ENCODE data around the gene SIRT4.
"Not testable (repeated sequence)": the region's sequence is repeated elsewhere in the genome, so short reads cannot be mapped to it uniquely, and the experiment has no call there.

Gene SIRT4

DNA sequence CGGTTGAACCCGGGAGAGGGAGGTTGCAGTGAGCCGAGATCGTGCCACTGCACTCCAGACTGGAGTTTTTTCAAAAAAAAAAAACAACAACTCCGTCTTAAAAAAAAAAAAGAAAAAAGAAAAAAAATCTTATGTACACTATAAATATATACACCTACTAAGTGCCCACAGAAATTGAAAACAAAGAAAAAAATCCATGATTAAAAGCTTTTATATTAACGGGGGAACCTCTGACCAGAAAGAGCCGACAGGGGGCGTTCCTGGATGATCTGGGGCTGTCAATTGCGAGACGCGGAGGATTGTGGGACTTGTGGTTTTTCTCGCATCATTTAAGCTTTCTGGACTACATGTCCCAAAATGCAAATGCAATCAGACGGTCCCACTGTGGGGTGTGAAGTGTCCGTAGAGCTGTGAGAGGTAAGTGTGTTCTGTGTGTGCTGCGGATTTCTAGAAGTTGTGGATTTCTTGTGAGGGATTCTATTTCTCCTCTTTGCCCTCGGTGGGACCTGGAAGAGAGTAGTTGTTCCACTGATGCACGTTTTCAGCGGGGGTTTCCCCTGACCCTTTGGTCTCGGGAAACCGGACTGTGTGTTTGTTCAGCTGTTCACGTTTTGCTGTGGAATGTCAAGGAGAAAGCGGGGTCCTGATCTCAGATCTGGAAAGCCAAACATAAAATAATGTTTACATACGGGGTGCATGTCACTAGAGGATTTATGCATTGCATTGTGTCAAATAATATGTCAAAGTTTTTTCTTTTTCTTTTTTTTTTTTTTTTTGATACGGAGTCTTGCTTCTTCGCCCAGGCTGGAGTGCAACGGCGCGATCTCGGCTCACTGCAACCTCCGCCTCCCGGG is at the start of gene SIRT4:
TSS of gene SIRT4 (plus strand) at position 360 of the 854 bp plus-strand sequence. CDS start 1,241 bp downstream, outside the sequence.
- FAIRE-seq, result peak; percentile 94

GRCh38 chr12:120253313-120253712 is 48.8 kb upstream of the SIRT4 start:
- FAIRE-seq, result not testable (repeated sequence)

- no peak for FAIRE-seq
Measured at GRCh38 chr12:120254809-120255208, 47.3 kb upstream of the SIRT4 start.

DNA sequence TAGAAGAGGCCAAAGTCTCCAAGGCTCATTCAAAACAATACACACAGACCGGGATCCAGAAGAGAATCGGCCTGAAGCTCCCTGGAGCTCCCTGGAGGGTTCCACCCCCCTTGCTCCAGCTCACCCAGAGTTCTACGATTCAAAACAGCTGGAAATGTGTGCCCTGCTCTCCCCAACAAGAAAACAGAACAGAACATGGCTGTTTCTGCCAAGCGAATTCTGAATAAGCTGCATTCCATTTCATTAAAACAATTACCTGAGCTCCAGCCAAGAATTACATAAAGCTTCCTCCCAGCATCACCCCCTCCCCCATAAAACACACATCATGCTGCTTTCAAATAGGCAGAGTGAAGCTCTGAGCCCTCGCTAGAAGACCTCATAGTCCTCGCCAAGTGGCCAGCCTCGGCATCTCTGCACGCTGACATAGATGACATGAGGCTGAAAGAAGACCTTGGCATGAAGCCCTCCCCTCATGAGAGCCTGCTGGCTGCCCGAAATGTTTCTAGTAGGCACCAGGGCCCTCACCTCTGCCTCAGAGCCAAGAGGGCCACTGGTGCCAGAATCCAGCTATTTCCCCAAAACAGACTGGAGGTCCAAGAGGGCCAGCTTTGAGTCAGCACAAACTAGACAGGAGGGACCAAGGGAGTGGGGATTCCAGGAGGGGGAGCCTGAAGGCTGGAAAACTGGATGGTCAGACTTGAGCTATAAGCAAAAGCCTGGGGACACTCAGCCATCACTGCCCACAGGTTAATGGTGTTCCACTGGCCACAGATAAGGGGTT is 44.9 kb upstream of the SIRT4 start:
- FAIRE-seq, result no peak

DNA sequence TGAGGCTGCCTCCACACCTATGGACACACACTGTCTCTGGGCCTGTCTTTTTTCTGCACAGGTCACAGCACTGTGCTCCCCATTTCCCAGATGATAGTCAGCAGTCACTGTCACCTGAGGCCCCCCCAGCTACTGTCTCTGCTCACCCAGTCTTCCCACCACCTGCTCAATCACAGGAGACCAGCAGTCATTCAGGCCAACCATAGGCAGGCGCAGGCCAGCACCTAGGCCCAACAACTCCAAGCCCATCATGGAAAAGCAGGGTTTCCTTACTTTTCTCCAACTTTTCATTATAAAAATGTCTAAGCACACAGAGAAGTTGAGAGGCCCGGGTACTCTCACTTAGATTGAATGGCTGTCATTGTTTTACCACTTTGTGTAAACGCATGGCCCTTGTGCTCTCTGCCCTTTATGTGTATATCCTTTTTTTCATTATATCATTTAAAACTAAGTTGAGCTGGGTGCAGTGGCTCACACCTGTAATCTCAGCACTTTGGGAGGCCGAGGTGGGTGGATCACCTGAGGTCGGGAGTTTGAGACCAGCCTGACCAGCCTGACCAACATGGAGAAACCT is 43.7 kb upstream of the SIRT4 start:
- no peak for FAIRE-seq

DNA sequence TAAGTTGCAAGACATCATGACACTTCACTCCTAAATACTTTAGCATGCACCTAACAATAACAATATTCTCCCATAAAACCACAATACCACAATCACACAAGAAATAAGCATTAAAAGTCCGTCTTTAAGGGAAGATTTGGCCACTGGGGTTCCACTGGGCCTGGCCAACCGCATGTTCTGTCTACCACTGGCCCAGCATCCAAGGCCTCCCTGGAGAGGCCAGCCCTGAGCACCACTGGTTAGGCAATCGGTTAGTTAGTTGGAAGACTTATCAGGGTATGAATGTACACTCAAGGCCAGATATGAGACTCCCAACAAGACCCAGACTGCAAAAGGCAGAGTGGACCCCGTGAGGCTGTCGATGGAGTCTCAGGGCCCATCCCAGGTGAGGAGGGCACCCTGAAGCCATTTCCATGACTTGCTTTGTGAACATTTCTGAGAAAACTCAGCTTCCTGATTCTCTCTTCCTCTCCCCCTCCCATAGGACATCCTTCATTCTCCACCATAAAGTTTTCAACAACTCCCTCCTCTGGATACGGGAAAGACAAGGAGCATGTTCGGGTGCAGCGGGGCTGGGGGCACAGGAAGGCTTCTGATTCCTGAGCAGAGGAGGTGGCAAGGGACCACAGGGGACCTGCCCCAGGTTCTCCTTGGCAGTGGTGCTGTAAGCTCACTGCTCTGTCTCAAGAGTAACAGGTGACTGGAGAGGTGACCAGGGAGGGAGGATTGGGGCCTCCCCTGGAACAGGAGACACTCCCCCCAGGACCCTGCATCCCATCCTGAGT is 42.5 kb upstream of the SIRT4 start:
- FAIRE-seq, result no peak

GRCh38 chr12:120260607-120261006 is 41.5 kb upstream of the SIRT4 start:
- no peak for FAIRE-seq

DNA sequence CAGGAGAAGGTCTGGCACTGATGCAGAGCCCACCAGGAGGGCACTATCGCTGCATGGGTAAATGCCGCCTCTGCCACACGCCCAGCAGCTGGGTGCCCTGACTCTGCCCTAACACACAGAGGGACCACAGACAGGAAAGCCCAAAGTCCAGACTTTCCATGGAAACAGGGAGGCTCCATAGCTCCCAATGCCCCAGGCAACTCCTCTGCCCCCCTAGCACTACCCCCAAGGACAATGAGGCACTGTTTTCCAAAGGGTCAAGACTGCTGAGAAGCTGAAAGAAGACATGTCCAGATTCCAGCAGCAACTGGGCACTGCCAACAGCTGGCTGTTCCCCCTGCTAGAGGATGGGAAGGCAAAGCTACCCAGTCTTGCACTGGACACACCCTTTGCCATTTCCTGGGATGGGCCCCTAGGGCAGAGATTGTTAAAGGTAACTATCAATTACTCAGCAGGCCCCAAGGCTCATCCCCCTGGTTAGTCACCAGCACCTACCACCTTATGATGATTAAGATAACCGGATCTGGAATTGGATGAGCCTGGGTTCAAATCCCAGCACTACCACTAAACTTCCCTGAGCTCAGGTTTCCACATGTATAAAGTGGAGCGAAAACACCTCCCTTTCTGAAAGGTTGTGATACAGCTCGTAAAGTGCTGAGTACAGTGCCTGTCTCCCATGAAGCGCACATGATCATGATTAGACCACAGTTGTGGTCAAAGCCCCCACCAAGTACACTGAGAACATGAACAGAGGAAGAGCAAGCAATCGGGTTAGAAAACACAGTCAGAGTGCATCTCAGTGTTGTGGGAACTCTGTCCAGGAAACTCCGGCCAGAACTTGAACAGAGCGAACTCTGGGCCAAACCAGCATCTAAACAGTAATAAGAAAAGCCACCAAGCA is 39.9 kb upstream of the SIRT4 start:
- FAIRE-seq, result no peak

DNA sequence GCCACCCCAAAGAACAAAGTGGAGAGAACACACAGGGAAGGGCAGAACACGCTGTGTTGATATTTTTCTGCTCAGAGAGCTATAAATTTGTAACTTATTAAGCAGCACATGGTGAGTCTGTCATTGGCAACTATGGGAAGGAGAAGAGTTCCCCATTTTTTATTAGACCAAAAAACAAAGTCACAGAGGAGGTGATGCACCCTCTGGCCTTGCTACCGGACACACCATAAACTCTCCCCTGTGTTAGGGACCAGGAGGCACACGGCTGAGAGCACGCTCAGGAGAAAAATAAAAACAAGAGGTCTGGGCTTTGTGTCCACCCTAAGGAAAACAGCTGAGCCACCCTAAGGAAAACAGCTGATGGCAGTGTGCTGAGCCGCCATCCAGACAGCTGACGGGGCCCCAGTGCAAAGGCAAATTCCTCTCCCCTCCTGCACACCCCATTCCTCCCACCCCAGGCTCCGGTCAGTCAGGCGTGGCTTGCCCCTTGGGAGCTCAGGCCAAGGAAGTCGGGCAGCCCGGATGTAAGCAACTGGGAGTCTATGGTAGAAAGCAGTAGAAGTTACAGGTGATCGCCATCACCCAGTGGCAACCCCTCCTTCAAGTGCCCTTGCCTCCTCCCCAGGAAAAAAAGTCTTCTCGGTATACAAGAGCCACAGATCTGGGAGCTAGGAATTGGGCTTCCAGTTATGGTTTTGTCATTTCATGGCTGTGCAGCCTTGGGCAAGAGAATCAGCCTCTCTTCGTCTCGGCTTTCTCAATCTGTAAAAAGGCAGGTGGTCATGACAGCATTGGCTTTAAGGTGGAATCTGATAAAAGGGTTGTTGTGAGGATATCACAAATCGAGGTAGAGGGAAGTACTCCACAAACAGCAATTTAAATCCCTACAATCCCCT is 39.0 kb upstream of the SIRT4 start:
- no peak for FAIRE-seq

- no peak for FAIRE-seq
Measured at GRCh38 chr12:120263748-120264085, 38.4 kb upstream of the SIRT4 start.

- no peak for FAIRE-seq
Measured at GRCh38 chr12:120264086-120264903, 37.8 kb upstream of the SIRT4 start.

DNA sequence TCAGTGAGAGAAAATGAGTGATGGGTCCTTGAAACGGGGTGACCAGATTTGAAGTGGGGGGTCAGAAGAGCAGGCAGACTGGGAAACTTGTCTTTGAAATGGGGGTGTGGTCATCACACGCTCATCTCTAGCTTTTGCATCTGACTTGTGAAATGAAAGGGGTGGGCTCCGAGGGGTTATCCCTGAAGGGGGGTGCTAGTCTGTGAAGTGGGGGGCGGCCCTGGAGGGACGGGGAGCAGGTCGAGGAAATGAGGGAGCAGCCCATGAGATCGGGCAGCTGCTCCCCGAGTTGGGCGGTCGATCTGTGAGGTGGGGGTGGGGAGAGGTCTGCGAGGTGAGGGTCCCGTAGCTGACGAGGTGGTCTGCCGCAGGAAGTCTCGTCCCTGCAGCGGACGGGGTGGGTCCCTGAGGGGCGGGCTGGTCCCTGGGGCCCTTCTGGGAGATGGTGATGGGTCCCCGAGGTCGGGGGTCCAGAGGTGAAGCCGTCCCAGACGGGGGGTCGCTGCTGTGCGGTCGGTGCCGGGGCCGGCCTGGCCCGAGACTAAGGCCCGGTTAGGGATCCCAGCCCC is 37.1 kb upstream of the SIRT4 start:
- no peak for FAIRE-seq

DNA sequence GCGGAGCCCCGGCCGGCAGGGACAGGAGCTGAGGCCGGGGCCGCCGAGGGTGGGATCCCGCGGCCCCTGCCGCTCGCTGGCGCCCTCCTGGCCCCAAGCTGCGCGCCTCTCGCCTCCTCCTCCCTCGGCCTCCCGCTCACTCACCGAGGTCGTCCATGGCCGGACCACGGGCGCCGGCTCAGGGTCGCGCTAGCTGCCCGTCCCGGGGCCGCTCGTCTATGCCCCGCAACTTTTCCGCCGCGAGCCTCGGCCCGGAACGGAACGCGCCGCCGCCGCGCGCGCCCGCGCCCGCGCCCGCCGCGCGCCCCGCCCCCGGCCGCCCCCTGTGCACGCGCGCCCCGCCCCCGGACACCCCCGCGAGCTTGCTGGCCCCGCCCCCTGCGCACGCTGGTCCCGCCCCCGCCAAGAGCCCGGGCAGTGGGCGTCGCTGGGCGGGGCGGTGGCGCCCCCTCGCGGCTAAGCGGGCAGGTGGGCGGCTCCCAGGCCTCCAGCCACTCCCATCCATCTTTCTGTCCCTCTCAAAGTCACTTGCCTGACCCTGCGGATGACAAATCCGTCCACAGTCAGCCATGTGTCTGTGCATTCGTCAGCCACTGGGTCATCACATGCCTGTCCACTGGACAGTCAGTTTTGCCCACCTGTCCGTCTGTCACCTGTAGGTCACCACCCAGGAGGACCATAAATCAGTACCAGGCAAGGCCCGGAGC is 36.5 kb upstream of the SIRT4 start, which contains the start of gene PXN:
TSS of gene PXN (minus strand) at position 258 of the 707 bp plus-strand sequence. CDS start at position 157, 101 bp downstream.
- FAIRE-seq, result no peak

GRCh38 chr12:120266180-120266870 is 35.8 kb upstream of the SIRT4 start:
- FAIRE-seq, result no peak

- FAIRE-seq, result no peak
Measured at GRCh38 chr12:120267736-120268135, 34.4 kb upstream of the SIRT4 start.

DNA sequence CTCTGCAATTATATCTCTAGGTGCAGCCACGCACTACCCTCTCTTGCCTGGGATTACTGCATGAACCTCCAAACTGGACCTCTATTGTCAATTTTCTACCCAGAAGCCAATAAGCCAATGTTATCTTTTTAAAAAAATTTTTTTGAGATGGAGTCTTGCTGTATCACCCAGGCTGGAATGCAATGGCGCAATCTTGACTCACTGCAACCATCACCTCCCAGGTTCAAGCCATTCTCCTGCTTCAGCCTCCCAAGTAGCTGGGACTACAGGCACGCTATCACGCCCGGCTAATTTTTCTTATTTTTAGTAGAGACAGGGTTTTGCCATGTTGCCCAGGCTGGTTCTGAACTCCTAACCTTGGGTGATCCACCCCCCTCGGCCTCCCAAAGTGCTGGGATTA is 25.4 kb upstream of the SIRT4 start:
- no peak for FAIRE-seq

DNA sequence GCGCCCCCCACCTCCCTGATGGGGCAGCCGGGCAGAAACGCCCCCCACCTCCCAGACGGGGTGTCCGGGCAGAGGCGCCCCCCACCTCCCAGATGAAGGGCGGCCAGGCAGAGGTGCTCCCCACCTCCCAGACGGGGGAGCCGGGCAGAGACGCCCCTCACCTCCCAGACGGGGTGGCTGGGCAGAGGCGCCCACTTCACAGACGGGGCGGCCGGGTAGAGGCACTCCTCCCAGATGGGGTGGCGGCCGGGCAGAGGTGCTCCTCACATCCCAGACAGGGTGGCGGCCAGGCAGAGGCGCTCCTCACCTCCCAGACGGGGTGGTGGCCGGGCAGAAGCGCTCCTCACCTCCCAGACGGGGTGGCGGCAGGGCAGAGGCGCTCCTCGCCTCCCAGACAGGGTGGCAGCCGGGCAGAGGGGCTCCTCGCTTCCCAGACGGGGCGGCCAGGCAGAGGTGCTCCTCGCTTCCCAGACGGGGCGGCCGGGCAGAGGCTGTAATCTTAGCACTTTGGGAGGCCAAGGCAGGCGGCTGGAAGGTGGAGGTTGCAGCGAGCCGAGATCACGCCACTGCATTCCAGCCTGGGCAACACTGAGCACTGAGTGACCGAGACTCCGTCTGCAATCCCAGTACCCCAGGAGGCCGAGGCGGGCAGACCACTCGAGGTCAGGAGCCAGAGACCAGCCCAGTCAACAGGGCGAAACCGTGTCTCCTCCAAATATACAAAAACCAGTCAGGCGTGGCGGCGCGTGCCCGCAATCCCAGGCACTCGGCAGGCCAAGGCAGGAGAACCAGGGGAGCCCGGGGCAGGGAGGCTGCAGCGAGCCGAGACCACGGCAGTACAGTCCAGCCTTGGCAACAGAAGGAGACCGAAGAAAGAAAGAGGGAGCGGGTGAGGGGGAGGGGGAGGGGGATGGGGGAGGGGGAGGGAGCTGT is 23.7 kb upstream of the SIRT4 start:
- no peak for FAIRE-seq

All from A204.1 (cell line).